ENCODE results near the gene ANTXR2.

DNA sequence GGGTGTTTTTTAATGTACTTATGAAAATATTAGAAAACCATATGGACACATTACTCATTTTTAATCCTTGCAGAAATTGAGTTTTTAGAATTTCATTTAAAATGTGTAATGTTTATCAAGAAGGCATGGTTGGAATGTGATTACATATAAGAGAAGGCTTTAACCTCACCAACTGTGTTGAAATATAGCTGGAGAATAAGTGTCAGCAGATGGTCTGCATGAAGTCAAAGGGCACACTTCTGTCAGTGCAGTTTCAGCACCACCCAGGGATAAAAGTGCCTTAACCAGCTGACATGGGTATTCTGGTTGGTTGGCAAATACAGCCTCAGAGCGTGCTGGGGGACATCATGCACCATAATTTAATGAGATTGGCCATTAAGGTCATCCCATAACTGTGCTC lies 21.2 kb upstream of the ANTXR2 start:
- TF ChIP-seq, protein P1, sequence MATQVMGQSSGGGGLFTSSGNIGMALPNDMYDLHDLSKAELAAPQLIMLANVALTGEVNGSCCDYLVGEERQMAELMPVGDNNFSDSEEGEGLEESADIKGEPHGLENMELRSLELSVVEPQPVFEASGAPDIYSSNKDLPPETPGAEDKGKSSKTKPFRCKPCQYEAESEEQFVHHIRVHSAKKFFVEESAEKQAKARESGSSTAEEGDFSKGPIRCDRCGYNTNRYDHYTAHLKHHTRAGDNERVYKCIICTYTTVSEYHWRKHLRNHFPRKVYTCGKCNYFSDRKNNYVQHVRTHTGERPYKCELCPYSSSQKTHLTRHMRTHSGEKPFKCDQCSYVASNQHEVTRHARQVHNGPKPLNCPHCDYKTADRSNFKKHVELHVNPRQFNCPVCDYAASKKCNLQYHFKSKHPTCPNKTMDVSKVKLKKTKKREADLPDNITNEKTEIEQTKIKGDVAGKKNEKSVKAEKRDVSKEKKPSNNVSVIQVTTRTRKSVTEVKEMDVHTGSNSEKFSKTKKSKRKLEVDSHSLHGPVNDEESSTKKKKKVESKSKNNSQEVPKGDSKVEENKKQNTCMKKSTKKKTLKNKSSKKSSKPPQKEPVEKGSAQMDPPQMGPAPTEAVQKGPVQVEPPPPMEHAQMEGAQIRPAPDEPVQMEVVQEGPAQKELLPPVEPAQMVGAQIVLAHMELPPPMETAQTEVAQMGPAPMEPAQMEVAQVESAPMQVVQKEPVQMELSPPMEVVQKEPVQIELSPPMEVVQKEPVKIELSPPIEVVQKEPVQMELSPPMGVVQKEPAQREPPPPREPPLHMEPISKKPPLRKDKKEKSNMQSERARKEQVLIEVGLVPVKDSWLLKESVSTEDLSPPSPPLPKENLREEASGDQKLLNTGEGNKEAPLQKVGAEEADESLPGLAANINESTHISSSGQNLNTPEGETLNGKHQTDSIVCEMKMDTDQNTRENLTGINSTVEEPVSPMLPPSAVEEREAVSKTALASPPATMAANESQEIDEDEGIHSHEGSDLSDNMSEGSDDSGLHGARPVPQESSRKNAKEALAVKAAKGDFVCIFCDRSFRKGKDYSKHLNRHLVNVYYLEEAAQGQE (IDR thresholded peaks at IDR 0.05; ENCODE audit: borderline replicate concordance) = no peak
- TF ChIP-seq, protein P1 (CRISPR knock-in tag; IDR thresholded peaks at IDR 0.05; ENCODE audit: low read depth) = no peak
- TF ChIP-seq MTA3 (IDR thresholded peaks at IDR 0.05; ENCODE audit: borderline replicate concordance) (no peak), NBN (IDR thresholded peaks at IDR 0.05; ENCODE audit: low read depth) (no peak), RFX5 (IDR thresholded peaks at IDR 0.05; ENCODE audit: low read depth, low read length) (no peak)

Measured in K562 (cell line).